Measurements from ENCODE around the gene LHX2.

Gene LHX2

GRCh38 chr9:123998278-123998925 is 13.2 kb upstream of the LHX2 start:
- in situ Hi-C loops (cut with HindIII; ENCODE audit: low pct_ligation_motif_present, low pct_unique_long_range_greater_than_20kb, low sequenced_read_pairs) = no loop called here
- no peak for DNase-seq

- in situ Hi-C loops (cut with HindIII; ENCODE audit: low pct_ligation_motif_present, low pct_unique_long_range_greater_than_20kb, low sequenced_read_pairs) = no loop called here
- DNase-seq = no peak
These were observed 12.5 kb upstream of the LHX2 start for GRCh38 chr9:123998970-123999621.

- DNase-seq = no peak
- in situ Hi-C loops (cut with HindIII; ENCODE audit: low pct_ligation_motif_present, low pct_unique_long_range_greater_than_20kb, low sequenced_read_pairs) = no loop called here
These were observed 11.9 kb upstream of the LHX2 start for GRCh38 chr9:123999661-124000060.

GRCh38 chr9:124000161-124000783 is 11.3 kb upstream of the LHX2 start:
- DNase-seq = no peak
- in situ Hi-C loops (cut with HindIII; ENCODE audit: low pct_ligation_motif_present, low pct_unique_long_range_greater_than_20kb, low sequenced_read_pairs) = no loop called here

- no peak for DNase-seq
- in situ Hi-C loops (cut with HindIII; ENCODE audit: low pct_ligation_motif_present, low pct_unique_long_range_greater_than_20kb, low sequenced_read_pairs) = no loop called here
These were observed 10.6 kb upstream of the LHX2 start for GRCh38 chr9:124000784-124001457.

- no peak for DNase-seq
- in situ Hi-C loops (cut with HindIII; ENCODE audit: low pct_ligation_motif_present, low pct_unique_long_range_greater_than_20kb, low sequenced_read_pairs) = no loop called here
These were observed 10.1 kb upstream of the LHX2 start for GRCh38 chr9:124001458-124001799.

- no peak for DNase-seq
- in situ Hi-C loops (cut with HindIII; ENCODE audit: low pct_ligation_motif_present, low pct_unique_long_range_greater_than_20kb, low sequenced_read_pairs) = no loop called here
These were observed 9.6 kb upstream of the LHX2 start for GRCh38 chr9:124001866-124002525.

GRCh38 chr9:124003636-124004349 is 7.8 kb upstream of the LHX2 start:
- in situ Hi-C loops (cut with HindIII; ENCODE audit: low pct_ligation_motif_present, low pct_unique_long_range_greater_than_20kb, low sequenced_read_pairs) = no loop called here

GRCh38 chr9:124004593-124004992 is 7.0 kb upstream of the LHX2 start:
- no peak for DNase-seq
- in situ Hi-C loops (cut with HindIII; ENCODE audit: low pct_ligation_motif_present, low pct_unique_long_range_greater_than_20kb, low sequenced_read_pairs) = no loop called here

More at GRCh38 chr9:124003636-124004349, 7.8 kb upstream of the LHX2 start:
- no peak for DNase-seq

GRCh38 chr9:124005029-124005771 is 6.4 kb upstream of the LHX2 start:
- in situ Hi-C loops (cut with HindIII; ENCODE audit: low pct_ligation_motif_present, low pct_unique_long_range_greater_than_20kb, low sequenced_read_pairs) = no loop called here
- DNase-seq = no peak

- in situ Hi-C loops (cut with HindIII; ENCODE audit: low pct_ligation_motif_present, low pct_unique_long_range_greater_than_20kb, low sequenced_read_pairs) = no loop called here
These were observed 4.9 kb upstream of the LHX2 start for GRCh38 chr9:124006448-124007361.

GRCh38 chr9:124007565-124008302 is 3.8 kb upstream of the LHX2 start:
- in situ Hi-C loops (cut with HindIII; ENCODE audit: low pct_ligation_motif_present, low pct_unique_long_range_greater_than_20kb, low sequenced_read_pairs) = no loop called here
- DNase-seq = no peak

More at GRCh38 chr9:124006448-124007361, 4.9 kb upstream of the LHX2 start:
- no peak for DNase-seq

GRCh38 chr9:124008303-124008693 is 3.3 kb upstream of the LHX2 start:
- no peak for DNase-seq

GRCh38 chr9:124008694-124009530 is 2.7 kb upstream of the LHX2 start:
- DNase-seq = no peak
- in situ Hi-C loops (cut with HindIII; ENCODE audit: low pct_ligation_motif_present, low pct_unique_long_range_greater_than_20kb, low sequenced_read_pairs) = no loop called here

More at GRCh38 chr9:124008303-124008693, 3.3 kb upstream of the LHX2 start:
- in situ Hi-C loops (cut with HindIII; ENCODE audit: low pct_ligation_motif_present, low pct_unique_long_range_greater_than_20kb, low sequenced_read_pairs) = no loop called here

GRCh38 chr9:124009531-124010217 is 1.9 kb upstream of the LHX2 start:
- DNase-seq = no peak
- in situ Hi-C loops (cut with HindIII; ENCODE audit: low pct_ligation_motif_present, low pct_unique_long_range_greater_than_20kb, low sequenced_read_pairs) = no loop called here

Measured in ACHN (cell line).